Neural cell (in vitro differentiated cells): ENCODE measurements around the gene SPCS3. TPM values are rescaled to one million over a fixed set of nuclear protein-coding genes. Genes with fewer than 3 reads are reported as not detected.

Experiments used
- H2AFZ ChIP-seq: fragments of 200-600, 300-800 bp; sonication (generic), shearing (Covaris generic); 2 replicates; pipeline ENCODE4 v1.6.0; 2014; ENCODE audit warnings: low read depth, mild to moderate bottlenecking, antibody characterized with exemption, low read length, moderate library complexity
- H3F3A ChIP-seq: fragments of 200-600 bp; shearing (Covaris generic); 2 replicates; pipeline ENCODE4 v1.6.1; 2016; ENCODE audit warnings: mild to moderate bottlenecking, moderate library complexity, mixed read lengths, antibody characterized with exemption, low read length; ENCODE audit not compliant: insufficient read depth, poor library complexity, severe bottlenecking
- H3K27ac ChIP-seq: fragments of 200-600, 300-800 bp; sonication (generic), shearing (Covaris generic); 2 replicates; pipeline ENCODE4 v1.5.1; 2014; ENCODE audit warnings: mild to moderate bottlenecking, low read length, moderate library complexity
- H3K27me3 ChIP-seq: fragments of 300-800, 200-600 bp; sonication (generic), shearing (Covaris generic); 2 replicates; pipeline ENCODE4 v1.6.0; 2014; ENCODE audit warnings: mild to moderate bottlenecking, low read depth, low read length, moderate library complexity; ENCODE audit not compliant: insufficient read depth
- H3K36me3 ChIP-seq: fragments of 300-800, 200-600 bp; sonication (generic), shearing (Covaris generic); 2 replicates; pipeline ENCODE4 v1.5.1; 2014; ENCODE audit warnings: mild to moderate bottlenecking, antibody characterized with exemption, low read length, moderate library complexity; ENCODE audit not compliant: insufficient read depth
- H3K4me2 ChIP-seq: fragments of 300-800, 200-600 bp; sonication (generic), shearing (Covaris generic); 2 replicates; pipeline ENCODE4 v1.6.0; 2014; ENCODE audit warnings: mild to moderate bottlenecking, low read length
- H3K4me3 ChIP-seq: fragments of 300-800, 200-600 bp; sonication (generic), shearing (Covaris generic); 2 replicates; pipeline ENCODE4 v1.5.1; 2014; ENCODE audit warnings: mild to moderate bottlenecking, low read length, moderate library complexity
- H3K79me2 ChIP-seq: fragments of 200-600 bp; shearing (Covaris generic); replicated peaks from 2 replicates; pipeline ENCODE4 v1.6.0; 2014; ENCODE audit warnings: mild to moderate bottlenecking, low read length, moderate library complexity; ENCODE audit not compliant: insufficient read depth
- H3K9ac ChIP-seq: fragments of 300-800, 200-600 bp; sonication (generic), shearing (Covaris generic); 2 replicates; pipeline ENCODE4 v1.6.1; 2016; ENCODE audit warnings: mild to moderate bottlenecking, low read length, mixed read lengths
- H3K9me2 ChIP-seq: fragments of 200-600 bp; shearing (Covaris generic); 2 replicates; pipeline ENCODE4 v1.6.1; 2016; ENCODE audit warnings: mild to moderate bottlenecking, low read length, mixed read lengths; ENCODE audit not compliant: insufficient read depth
- H3K9me3 ChIP-seq: fragments of 200-600, 300-800 bp; sonication (generic), shearing (Covaris generic); 2 replicates; pipeline ENCODE4 v1.6.1; 2016; ENCODE audit warnings: mild to moderate bottlenecking, mixed run types, low read length, moderate library complexity, mixed read lengths
- H4K20me1 ChIP-seq: fragments of 200-600 bp; shearing (Covaris generic); 2 replicates; pipeline ENCODE4 v1.6.1; 2016; ENCODE audit warnings: mild to moderate bottlenecking, mixed run types; ENCODE audit not compliant: insufficient read depth
- EP300 ChIP-seq: fragments of 450-650 bp; conservative IDR thresholded peaks from 2 replicates; pipeline ENCODE4 v1.6.1; 2014; ENCODE audit warnings: antibody characterized with exemption, mild to moderate bottlenecking, moderate library complexity; ENCODE audit not compliant: poor library complexity, severe bottlenecking
- EZH2 ChIP-seq: fragments of 200-600, 300-800 bp; shearing (Covaris generic), sonication (generic); IDR thresholded peaks from 2 replicates; pipeline ENCODE4 v1.6.1; 2014; ENCODE audit warnings: antibody characterized with exemption, low read length, borderline replicate concordance, mild to moderate bottlenecking; ENCODE audit not compliant: insufficient read depth, poor library complexity, severe bottlenecking
- MXI1 ChIP-seq: fragments of 450-650 bp; conservative IDR thresholded peaks from 2 replicates; pipeline ENCODE4 v1.6.1; 2014; ENCODE audit warnings: antibody characterized with exemption, mild to moderate bottlenecking; ENCODE audit not compliant: poor library complexity, severe bottlenecking
- POLR2AphosphoS5 ChIP-seq: IDR thresholded peaks from 2 replicates; pipeline ENCODE4 v1.6.1; 2012
- RAD21 ChIP-seq: fragments of 450-650 bp; conservative IDR thresholded peaks from 2 replicates; pipeline ENCODE4 v1.6.1; 2014; ENCODE audit warnings: antibody characterized with exemption, mild to moderate bottlenecking, moderate library complexity
- SMC3 ChIP-seq: fragments of 450-650 bp; conservative IDR thresholded peaks from 2 replicates; pipeline ENCODE4 v1.6.1; 2014; ENCODE audit warnings: antibody characterized with exemption, mild to moderate bottlenecking, moderate library complexity; ENCODE audit not compliant: poor library complexity
- TAF1 ChIP-seq: IDR thresholded peaks from 2 replicates; pipeline ENCODE4 v1.6.1; 2012; ENCODE audit warnings: low read depth
- polyA plus RNA-seq: library from polyadenylated mRNA; depleted of rRNA; stranded (reverse); fragments of >200 nt; gene quantifications from 2 replicates; pipeline ENCODE4 v1.2.3, GENCODE V29; 2014
- TF ChIP-seq, protein P1 (sequence below): fragments of 450-650 bp; IDR thresholded peaks from 2 replicates; pipeline ENCODE4 v1.5.1; 2014; ENCODE audit warnings: antibody characterized with exemption, mild to moderate bottlenecking, moderate library complexity; ENCODE audit not compliant: poor library complexity, severe bottlenecking
- TF ChIP-seq, protein P2 (sequence below): IDR thresholded peaks from 2 replicates; pipeline ENCODE4 v1.6.1; 2012; ENCODE audit warnings: borderline replicate concordance

Gene SPCS3
- polyA plus RNA-seq, 1 donor from 2014 or later = 104 TPM

DNA sequence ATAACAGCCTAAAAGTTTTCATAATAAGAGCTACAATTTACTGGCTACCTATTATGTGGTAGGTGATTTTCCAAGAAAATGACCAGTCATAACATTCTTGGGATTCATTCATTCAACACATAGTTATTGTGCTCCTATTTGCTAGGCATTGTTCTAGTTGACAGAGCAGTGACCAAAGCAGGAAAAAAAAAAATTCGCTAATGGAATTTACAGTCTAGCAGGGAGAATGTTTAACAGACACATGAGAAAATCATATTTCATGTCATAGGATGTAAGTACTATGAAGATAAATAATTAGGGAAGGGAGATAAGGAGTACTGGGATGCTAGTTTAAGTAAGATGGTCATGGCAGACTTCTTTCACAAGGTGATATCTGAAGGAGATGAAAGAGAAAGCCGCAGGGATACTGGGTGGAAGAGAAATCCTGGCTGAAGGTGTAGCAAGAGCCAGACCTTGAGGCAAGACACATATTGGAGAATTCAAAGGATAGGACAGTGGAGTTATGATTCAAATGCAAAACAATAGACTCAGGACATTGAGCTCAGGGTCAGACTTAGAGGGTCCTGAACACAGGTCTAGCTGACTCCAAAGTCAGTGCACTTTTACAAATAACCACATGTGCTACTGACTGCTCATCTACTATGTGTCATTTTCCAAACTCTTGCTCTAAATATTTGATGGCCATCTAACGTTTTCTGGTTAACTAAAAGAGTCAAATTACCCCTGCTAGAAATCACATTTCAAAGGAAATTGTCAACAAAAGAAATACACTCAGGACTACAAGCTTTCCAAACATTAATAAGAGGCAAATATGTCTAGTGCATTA is 20.4 kb downstream of the SPCS3 start:
- H3K9ac ChIP-seq = no peak overlapping the region

DNA sequence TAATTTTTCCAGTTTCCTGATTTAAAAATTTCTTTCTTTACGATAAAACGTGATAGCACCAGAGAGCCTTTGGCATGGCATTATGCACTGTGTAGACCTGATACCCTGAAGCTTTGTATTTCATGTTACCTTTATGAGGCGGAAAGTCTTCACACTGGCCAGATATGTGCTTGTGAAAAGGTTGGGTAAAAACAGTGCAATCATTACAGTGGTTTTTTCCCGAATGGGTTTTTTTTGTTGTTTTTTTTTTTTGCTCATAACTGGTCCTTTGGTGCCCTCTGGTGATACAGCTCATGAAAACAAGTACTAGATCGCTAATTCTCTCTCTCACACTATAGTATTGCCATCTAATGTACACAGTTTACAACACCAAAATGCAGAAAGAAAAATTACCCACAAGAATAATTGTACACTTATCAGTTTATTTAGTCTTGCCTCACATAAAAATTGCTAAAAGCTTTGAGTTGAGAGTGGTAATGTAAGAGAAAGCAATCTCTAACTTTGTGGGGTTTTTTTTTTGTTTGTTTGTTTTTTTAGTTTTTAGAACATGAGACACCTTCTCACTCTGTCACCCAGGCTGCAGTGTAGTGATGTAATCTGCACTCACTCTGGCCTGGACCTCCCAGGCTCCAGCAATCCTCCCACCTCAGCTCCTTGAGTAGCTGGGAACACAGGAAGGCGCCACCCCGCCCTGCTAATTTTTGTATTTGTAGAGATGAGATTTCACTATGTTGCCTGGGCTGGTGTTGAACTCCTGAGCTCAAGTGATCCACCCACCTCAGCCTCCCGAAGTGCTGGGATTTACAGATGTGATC is 21.3 kb downstream of the SPCS3 start:
- no peak overlapping the region for H3K4me3 ChIP-seq
- H2AFZ ChIP-seq = no peak overlapping the region
- H3K4me2 ChIP-seq = no peak overlapping the region
- peaks cover 5% of the 10 kb centered on the region for H3K79me2 ChIP-seq
- no peak overlapping the region for H3K27ac ChIP-seq
- H3K9ac ChIP-seq = no peak overlapping the region
- no peaks in the 10 kb centered on the region for H3F3A ChIP-seq
- H4K20me1 ChIP-seq = no peaks in the 10 kb centered on the region
- no peaks in the 10 kb centered on the region for H3K27me3 ChIP-seq
- no peaks in the 10 kb centered on the region for H3K9me2 ChIP-seq
- H3K36me3 ChIP-seq = no peaks in the 10 kb centered on the region
- H3K9me3 ChIP-seq = no peaks in the 10 kb centered on the region
- TF ChIP-seq TAF1 = no peak
- TF ChIP-seq, protein P1, sequence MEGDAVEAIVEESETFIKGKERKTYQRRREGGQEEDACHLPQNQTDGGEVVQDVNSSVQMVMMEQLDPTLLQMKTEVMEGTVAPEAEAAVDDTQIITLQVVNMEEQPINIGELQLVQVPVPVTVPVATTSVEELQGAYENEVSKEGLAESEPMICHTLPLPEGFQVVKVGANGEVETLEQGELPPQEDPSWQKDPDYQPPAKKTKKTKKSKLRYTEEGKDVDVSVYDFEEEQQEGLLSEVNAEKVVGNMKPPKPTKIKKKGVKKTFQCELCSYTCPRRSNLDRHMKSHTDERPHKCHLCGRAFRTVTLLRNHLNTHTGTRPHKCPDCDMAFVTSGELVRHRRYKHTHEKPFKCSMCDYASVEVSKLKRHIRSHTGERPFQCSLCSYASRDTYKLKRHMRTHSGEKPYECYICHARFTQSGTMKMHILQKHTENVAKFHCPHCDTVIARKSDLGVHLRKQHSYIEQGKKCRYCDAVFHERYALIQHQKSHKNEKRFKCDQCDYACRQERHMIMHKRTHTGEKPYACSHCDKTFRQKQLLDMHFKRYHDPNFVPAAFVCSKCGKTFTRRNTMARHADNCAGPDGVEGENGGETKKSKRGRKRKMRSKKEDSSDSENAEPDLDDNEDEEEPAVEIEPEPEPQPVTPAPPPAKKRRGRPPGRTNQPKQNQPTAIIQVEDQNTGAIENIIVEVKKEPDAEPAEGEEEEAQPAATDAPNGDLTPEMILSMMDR = peak; percentile 88
- no peak for TF ChIP-seq POLR2AphosphoS5
- TF ChIP-seq RAD21 = peak; percentile 94
- TF ChIP-seq SMC3 = peak; percentile 97
- TF ChIP-seq, protein P2, sequence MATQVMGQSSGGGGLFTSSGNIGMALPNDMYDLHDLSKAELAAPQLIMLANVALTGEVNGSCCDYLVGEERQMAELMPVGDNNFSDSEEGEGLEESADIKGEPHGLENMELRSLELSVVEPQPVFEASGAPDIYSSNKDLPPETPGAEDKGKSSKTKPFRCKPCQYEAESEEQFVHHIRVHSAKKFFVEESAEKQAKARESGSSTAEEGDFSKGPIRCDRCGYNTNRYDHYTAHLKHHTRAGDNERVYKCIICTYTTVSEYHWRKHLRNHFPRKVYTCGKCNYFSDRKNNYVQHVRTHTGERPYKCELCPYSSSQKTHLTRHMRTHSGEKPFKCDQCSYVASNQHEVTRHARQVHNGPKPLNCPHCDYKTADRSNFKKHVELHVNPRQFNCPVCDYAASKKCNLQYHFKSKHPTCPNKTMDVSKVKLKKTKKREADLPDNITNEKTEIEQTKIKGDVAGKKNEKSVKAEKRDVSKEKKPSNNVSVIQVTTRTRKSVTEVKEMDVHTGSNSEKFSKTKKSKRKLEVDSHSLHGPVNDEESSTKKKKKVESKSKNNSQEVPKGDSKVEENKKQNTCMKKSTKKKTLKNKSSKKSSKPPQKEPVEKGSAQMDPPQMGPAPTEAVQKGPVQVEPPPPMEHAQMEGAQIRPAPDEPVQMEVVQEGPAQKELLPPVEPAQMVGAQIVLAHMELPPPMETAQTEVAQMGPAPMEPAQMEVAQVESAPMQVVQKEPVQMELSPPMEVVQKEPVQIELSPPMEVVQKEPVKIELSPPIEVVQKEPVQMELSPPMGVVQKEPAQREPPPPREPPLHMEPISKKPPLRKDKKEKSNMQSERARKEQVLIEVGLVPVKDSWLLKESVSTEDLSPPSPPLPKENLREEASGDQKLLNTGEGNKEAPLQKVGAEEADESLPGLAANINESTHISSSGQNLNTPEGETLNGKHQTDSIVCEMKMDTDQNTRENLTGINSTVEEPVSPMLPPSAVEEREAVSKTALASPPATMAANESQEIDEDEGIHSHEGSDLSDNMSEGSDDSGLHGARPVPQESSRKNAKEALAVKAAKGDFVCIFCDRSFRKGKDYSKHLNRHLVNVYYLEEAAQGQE = no peak
- no peak for TF ChIP-seq EP300

More for the DNA sequence above, 20.4 kb downstream of the SPCS3 start:
- Histone ChIP-seq H3K27ac (no peak overlapping the region), H2AFZ (no peak overlapping the region), H4K20me1 (no peaks in the 10 kb centered on the region), H3K9me2 (no peaks in the 10 kb centered on the region), H3K4me3 (no peak overlapping the region), H3K27me3 (no peaks in the 10 kb centered on the region), H3K79me2 (peaks cover 5% of the 10 kb centered on the region), H3F3A (no peaks in the 10 kb centered on the region), H3K36me3 (no peaks in the 10 kb centered on the region), H3K4me2 (no peak overlapping the region), H3K9me3 (no peaks in the 10 kb centered on the region)
- TF ChIP-seq EZH2 = no peak
- TF ChIP-seq RAD21 = no peak
- no peak for TF ChIP-seq MXI1
- TF ChIP-seq, protein P1 = no peak
- no peak for TF ChIP-seq EP300
- no peak for TF ChIP-seq POLR2AphosphoS5
- TF ChIP-seq SMC3 = no peak
- TF ChIP-seq TAF1 = no peak
- TF ChIP-seq, protein P2 = no peak
